Measurements from ENCODE around the gene TACR2.

Gene TACR2

GRCh38 chr10:69412232-69412790, 4.4 kb downstream of the TACR2 start:
- TF ChIP-seq CTCF (IDR thresholded peaks at IDR 0.05; ENCODE audit: low read depth, low read length) = no peak
- no peak for DNase-seq (ENCODE audit: extremely low read depth, low read depth)

- no peak for DNase-seq (ENCODE audit: extremely low read depth, low read depth)
Observed at GRCh38 chr10:69411476-69411875, 5.2 kb downstream of the TACR2 start.

GRCh38 chr10:69410487-69410886, 6.2 kb downstream of the TACR2 start:
- no peak for TF ChIP-seq CTCF (IDR thresholded peaks at IDR 0.05; ENCODE audit: low read depth, low read length)
- no peak for DNase-seq (ENCODE audit: extremely low read depth, low read depth)

More at GRCh38 chr10:69411476-69411875, 5.2 kb downstream of the TACR2 start:
- TF ChIP-seq CTCF (IDR thresholded peaks at IDR 0.05; ENCODE audit: low read depth, low read length) = no peak

- no peak for TF ChIP-seq CTCF (IDR thresholded peaks at IDR 0.05; ENCODE audit: low read depth, low read length)
Observed at GRCh38 chr10:69409968-69410367, 6.8 kb downstream of the TACR2 start.

GRCh38 chr10:69409176-69409495, 7.6 kb downstream of the TACR2 start:
- no peak for TF ChIP-seq CTCF (IDR thresholded peaks at IDR 0.05; ENCODE audit: low read depth, low read length)
- no peak for DNase-seq (ENCODE audit: extremely low read depth, low read depth)

More at GRCh38 chr10:69409968-69410367, 6.8 kb downstream of the TACR2 start:
- no peak for DNase-seq (ENCODE audit: extremely low read depth, low read depth)

- TF ChIP-seq CTCF (IDR thresholded peaks at IDR 0.05; ENCODE audit: low read depth, low read length) = peak; percentile 59
- peak; percentile 90 for DNase-seq (ENCODE audit: extremely low read depth, low read depth)
Observed at GRCh38 chr10:69408318-69409175, 8.2 kb downstream of the TACR2 start.

- DNase-seq (ENCODE audit: extremely low read depth, low read depth) = no peak
- TF ChIP-seq CTCF (IDR thresholded peaks at IDR 0.05; ENCODE audit: low read depth, low read length) = no peak
Observed at GRCh38 chr10:69407621-69408301, 9.0 kb downstream of the TACR2 start.

Measured in AG09319 (cell line).